Fibroblast of peridontal ligament (primary cell): ENCODE measurements around the gene PCBP4.

Experiments used
- DNase-seq: peaks from one replicate; pipeline ENCODE4 v3.0.0-alpha.2; 2010; ENCODE audit errors: extremely low read depth

The PCBP4 gene

DNA sequence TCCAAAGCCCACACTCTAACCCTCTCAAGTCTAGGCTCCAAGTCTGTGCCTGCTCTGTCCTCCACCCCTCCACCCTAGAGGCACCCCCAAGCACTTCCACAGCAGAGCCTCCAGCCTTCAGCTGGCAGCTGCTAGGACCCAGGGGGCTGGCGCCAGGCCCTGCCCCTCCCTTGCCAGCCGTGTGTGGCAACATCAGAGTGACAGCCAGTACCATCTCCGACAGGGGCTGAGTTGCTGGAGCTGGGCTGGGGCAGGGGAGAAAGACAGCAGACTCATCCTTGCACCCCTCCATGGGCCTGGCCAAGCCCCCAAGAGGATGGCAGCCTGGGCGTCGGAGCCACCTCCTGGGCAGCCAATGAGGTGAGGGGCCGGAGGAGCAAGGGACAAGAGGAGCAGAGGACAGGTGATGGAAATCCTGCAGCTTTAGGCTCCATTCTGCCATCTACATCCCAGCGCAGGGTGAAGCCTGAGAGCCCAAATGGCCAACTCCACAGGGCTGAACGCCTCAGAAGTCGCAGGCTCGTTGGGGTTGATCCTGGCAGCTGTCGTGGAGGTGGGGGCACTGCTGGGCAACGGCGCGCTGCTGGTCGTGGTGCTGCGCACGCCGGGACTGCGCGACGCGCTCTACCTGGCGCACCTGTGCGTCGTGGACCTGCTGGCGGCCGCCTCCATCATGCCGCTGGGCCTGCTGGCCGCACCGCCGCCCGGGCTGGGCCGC, 11.9 kb downstream of the PCBP4 start, which contains the start of gene GPR62:
TSS of gene GPR62 (plus strand) at position 207 of the 718 bp plus-strand sequence. CDS start at position 479, 272 bp downstream.
- no peak for DNase-seq

DNA sequence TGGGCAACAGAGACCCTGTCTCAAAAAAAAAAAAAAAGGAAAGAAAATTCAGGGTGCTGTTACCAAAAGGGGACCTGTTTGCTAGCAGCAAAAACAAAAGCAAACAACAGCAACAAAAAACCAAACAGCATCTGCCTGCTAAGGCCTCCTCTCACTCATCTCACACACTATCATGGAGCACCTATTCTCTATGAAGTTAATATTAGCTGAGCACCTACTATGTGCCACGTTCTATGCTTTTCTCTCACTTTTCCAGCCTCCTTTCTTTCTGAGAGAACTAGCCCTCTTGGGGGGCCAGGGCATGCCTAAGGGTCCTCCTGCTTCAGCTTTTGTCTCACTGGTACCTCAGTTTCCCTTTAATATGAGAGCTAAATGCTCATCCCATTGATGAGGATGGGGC, 12.5 kb downstream of the PCBP4 start:
- DNase-seq = no peak

DNA sequence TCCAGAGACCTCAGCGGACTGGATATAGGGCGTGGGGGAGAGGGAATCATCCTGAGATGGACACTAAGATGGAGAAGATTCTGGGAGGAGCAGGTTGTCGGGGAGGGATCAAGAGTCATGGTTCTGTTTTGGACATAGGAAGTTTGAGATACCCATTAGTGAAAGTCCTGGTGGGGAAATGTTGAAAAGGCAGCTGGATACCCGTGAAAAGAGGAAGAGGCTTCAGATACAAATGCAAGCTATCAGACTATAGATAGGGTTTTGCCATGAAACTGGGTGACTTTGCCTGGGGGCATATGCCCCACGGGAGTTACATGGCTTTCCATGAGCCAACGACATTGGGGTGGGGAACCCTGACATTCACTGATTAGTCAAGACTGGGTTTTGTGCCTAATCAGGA, 13.1 kb downstream of the PCBP4 start:
- DNase-seq = no peak

DNA sequence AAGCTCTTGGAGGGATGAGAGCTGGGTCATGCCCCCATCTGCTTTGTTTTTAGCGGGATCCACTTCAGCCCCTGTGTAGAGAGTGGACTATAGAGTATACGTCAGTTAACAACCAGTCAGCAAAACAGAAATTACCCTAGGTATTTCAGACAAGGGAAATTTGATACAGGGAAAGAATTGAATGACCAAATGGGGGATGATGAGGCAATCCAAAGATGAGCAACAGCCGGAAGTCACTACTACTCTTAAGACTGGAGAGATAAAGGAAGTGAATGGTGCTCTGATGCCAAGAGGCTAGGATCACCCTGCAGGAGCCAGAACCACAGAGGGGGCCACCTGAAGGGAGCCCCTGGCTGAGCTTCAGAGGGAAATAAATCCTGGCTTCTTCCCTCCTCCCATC, 13.8 kb downstream of the PCBP4 start:
- peak; percentile 75 for DNase-seq

DNA sequence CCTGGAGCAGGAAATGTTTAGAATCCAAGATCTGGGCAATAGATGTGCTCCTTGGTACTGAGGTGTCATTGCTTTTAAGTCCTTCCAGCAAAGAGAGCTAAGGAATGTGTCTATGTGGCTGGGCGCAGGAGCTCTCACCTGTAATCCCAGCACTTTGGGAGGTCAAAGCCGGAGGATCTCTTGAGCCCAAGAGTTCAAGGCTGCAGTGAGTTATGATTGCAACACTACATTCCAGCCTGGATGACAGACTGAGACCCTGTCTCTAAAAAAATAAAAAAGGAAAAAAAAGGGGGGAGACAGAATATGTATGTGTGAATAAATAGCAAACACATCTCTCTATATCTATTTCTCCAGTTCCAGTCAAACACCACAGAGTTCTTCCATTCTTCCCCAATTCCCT, 16.4 kb downstream of the PCBP4 start:
- DNase-seq = no peak

DNA sequence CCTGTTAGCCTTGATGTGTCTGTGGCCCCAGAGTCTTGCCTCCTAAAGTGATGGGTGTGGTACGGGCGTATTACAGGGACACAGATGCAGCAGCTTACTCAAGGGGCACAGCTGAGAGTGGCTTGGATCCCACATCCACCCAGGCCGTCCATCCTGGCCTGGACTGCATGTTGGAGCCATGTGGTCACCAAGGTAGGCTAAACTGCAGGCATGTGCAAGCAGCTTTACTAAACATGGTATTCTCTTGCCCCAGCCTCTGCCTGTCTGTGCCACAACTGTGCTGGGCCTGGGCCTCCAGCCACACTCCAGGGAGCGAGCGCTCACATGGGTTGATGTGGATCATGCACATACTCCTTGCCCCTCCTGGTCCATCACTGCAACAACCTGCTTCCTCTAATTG, 18.1 kb downstream of the PCBP4 start:
- DNase-seq = no peak

DNA sequence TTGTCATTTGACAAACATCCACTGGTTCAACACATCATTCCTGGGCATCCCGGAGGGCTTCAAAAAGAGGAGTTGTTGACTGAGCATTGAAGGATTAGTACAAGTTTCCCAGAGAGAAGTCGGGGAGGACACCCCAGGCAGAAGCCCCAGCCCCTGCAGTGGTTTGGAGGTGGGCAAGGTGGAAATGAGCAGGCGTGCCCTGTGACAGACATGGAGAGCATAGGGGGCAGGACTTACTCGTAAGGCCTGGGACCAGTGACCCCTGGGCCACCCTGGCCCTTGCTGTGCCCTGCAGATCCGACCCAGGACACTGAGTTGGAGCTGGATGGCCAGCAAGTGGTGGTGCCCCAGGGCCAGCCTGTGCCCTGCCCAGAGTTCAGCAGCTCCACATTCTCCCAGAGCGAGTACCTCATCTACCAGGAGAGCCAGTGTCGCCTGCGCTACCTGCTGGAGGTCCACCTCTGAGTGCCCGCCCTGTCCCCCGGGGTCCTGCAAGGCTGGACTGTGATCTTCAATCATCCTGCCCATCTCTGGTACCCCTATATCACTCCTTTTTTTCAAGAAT, 19.2 kb downstream of the PCBP4 start:
- no peak for DNase-seq

DNA sequence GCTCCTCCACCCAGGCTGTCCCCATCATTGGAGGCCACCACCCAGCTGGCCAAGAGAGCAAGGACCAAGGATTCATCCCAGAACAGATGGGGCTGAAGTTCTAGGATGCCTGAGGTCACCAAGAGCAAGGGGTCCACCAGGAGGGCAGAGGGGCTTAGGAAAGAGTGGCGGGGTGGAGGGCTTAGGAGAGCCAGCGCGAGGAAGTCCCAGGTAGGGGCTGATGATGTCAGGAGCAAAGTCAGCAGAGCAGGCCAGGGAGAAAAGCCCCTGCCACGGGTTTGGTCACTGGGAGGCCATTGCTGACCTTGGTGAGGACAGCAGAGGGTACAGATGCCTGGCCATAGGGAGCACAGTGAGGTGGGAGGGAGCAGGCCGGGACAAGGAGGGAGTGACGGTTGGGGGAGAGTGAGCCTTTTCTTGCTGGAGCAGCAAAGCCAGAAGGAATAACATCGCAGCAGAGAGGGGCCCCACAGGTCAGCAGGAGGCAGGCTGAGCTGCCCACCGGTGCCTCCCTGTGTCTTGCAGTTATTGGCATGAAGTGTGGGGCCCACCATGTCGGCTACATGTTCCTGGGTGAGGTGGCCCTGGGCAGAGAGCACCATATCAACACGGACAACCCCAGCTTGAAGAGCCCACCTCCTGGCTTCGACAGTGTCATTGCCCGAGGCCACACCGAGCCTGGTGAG, 19.9 kb downstream of the PCBP4 start:
- no peak for DNase-seq

DNA sequence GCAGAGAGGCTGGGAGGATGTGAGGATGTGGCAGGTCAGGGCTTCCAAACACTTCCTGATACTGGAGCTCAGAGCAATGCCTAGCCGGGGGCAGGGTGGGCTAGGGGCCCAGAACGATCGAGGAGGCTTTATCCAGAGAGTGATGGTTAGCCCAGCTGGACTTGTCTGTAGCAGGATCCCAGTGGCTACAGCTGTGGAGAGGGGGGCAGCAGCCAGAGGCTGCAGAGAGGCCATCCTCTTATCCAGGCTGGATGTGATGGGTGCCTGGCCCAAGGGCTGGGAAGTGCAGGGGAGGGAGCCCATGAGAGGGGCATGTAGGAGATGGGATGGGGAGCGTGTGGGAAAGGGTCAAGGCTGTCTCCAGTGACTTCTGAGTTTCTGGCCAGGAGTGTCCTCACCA, 20.5 kb downstream of the PCBP4 start:
- no peak for DNase-seq

DNA sequence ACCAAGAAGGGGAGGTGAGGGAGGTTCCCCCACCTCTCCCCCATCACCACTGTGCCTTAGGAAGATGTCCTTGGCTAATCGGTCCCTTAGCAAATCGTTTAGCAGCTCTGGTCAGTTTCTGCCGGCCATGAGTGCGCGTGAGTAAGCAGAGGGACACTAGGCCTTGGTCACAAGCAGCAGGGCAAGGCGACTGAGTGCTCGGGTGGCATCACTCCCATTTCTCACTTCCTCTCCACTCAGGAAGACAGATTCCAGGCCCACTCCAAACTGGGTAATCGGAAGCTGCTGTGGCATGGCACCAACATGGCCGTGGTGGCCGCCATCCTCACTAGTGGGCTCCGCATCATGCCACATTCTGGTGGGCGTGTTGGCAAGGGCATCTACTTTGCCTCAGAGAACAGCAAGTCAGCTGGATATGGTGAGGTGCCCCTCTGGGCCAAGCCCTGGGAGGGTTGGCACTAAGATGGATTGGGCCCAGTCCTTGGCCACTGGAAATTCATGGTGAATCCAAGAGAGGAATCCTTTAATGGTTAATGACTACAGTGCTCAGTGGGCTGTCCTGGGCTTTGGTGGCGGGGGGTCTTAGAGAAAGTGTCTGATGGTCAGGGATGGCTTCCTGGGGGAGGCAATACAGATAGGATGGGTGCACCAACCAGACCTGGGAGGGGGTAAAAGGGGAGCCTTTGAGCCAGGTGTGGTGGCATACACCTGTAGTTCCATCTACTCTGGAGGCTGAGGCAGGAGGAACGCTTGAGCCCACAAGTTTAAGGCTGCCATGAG, 21.1 kb downstream of the PCBP4 start:
- no peak for DNase-seq

DNA sequence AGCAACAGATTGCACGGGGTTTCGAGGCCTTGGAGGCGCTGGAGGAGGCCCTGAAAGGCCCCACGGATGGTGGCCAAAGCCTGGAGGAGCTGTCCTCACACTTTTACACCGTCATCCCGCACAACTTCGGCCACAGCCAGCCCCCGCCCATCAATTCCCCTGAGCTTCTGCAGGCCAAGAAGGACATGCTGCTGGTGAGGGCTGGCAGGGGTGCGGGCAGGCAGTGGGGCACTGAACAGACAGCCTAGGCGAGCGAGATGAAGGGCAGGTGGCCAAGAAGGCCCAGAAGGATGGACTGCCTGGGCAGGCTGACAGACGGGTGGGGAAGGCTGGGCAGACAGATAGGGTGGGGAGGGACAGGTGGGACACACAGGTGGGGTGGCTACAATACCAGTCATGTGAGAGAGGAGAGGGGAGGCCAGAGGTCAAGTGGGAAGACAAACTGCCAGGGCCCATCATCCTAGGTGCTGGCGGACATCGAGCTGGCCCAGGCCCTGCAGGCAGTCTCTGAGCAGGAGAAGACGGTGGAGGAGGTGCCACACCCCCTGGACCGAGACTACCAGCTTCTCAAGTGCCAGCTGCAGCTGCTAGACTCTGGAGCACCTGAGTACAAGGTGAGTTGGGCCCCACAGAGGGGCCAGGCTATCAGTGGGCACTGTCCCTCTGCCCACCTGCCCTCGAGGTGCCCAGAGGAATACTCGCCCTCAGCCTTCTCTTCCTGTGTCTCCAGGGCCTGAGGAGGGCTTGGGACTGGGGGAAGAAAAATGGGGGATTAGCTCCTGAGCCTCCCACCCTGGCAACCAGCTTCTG, 22.0 kb downstream of the PCBP4 start:
- DNase-seq = no peak

DNA sequence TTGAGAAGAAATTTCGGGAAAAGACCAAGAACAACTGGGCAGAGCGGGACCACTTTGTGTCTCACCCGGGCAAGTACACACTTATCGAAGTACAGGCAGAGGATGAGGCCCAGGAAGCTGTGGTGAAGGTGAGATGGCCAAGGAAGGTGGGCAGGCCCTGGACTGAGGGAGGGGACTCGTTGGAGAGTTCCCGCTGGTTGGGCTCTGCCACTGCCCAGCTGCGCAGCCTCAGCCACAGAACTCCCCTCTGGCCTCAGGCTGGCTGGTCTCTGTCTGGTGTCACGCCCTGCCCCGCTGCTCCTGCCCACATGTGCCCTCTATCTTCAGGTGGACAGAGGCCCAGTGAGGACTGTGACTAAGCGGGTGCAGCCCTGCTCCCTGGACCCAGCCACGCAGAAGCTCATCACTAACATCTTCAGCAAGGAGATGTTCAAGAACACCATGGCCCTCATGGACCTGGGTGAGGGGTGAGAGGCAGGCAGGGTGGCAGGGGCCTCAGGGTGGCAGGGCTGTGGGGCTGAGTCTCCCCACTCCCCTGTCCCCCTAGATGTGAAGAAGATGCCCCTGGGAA, 22.7 kb downstream of the PCBP4 start:
- no peak for DNase-seq

DNA sequence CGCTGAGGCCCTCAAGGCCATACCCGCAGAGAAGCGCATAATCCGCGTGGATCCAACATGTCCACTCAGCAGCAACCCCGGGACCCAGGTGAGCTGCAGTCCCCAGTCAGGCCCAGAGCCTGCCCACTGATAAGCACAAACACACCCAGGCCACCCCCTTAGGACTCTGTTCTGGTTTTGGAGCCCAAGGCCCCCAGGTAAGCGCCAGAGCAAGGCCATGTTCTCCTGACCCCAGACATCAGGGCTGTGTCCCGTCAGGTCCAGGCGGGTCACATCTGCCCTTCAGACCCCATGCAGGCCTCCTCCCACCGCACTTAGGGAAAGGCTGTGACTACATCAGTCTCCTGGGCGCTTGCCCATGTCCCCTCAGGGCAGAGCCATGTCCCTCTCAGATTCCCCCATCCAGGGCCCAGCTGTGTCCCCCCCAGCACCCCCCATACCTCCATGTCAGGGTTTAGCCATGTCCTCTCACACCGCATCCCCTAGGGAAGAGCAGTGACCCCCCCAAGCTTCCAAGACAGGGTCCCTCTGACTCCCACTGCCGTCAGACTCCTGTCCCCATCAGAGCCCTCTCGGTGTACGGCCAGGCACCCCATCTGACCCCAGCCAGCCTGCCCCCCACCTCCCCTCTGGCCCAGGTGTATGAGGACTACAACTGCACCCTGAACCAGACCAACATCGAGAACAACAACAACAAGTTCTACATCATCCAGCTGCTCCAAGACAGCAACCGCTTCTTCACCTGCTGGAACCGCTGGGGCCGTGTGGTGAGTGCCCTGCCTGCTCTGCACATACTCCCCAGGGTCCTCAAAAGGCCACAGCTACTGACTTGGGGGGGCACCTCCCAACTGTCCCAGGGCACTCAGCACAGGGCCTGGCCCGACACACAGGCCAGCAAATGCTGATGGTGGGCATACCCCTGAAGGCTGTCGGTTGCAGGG, 23.5 kb downstream of the PCBP4 start:
- DNase-seq = no peak

DNA sequence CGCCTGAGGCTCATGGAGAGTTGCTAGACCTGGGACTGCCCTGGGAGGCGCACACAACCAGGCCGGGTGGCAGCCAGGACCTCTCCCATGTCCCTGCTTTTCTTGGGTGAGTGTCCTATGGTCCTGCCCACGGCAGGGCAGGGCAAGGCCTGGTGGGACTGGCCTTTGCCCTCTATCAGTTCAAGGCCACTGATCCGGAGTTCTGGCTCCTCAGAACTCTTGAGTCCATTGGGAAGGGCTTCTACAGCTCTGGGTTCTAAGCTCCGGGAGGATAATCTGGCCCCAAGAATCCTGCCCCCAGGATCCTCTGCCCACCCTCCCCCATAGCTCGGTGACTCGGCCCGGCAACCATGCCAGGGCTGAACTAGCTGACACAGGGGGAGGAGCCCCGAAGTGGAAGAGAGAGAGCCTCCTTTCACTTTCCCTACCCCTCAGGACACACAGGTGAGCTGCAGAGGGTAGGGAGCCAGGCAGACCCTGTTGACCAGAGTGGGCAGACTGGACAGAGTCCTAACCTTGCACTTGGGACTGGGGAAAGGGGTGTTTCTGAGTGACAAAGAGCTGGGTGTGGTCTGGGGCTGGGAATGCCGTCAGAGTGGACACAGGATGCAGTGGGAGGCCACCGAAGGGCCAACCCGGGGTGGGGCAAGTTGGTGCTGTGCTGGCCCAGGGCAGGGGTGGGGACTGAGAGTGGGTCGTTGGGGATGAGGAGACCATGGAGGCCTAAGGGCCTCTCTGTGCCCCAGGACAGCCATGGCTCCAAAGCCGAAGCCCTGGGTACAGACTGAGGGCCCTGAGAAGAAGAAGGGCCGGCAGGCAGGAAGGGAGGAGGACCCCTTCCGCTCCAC, 24.4 kb downstream of the PCBP4 start:
- DNase-seq = peak; percentile 62

DNA sequence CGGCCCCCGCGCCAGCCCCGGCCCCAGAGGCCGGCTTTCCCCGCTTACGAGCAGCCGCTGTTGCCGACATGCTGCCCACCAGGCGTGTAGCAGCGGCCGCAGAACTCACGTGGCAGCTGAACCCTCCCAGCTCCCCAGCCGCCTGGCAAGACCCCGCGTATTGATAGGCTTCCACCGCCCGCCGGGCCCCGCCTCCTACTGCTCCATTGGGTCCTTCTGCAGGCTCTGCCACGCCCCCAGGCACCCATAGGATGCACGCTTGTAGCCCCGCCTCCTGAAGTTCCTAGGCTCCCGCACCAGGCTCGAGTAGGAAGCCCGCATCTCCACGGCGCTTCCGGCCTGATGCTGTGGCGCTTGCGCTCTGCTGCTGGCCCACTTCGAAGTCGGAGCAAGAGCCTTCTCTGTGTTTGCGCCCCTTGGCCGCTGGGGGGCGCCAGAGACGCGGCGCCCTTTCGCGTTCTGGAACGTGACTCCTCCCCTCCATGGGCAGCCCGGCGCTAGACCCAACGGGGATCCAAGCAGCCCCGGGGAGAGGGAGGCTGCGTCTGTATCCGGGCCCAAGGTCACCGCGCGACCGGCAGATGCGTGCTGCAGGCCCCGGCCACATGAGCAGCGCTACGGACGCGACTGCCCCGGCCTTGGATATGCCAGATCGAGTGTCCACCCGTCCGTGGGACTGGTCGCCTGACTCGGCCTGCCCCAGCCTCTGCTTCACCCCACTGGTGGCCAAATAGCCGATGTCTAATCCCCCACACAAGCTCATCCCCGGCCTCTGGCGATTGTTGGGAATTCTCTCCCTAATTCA, 25.3 kb downstream of the PCBP4 start, which contains the start of the genes PARP3 and RRP9:
TSS of gene PARP3 (plus strand) at position 566 of the 805 bp plus-strand sequence. CDS start 993 bp downstream, outside the sequence.
TSS of gene RRP9 (minus strand) at position 107 of the 805 bp plus-strand sequence. CDS start at position 70, 37 bp downstream.
- DNase-seq = peak; percentile 100

DNA sequence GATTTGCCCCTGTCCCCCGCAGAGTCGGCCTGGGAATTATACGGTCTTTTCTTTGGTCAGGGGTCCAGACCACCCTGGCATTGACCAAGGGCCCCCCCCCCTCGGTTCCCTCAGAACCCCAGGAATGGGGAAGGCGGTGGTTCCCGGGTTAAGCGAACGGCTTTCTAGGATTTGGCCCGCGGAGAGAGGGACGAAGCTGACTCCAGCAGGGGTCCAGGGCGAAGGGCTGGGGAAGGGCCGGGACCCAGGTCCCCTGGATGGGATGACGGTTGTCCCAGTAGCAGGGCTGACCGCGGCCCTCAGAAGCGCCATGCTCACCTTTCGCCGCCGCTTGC, 25.8 kb downstream of the PCBP4 start:
- no peak for DNase-seq

DNA sequence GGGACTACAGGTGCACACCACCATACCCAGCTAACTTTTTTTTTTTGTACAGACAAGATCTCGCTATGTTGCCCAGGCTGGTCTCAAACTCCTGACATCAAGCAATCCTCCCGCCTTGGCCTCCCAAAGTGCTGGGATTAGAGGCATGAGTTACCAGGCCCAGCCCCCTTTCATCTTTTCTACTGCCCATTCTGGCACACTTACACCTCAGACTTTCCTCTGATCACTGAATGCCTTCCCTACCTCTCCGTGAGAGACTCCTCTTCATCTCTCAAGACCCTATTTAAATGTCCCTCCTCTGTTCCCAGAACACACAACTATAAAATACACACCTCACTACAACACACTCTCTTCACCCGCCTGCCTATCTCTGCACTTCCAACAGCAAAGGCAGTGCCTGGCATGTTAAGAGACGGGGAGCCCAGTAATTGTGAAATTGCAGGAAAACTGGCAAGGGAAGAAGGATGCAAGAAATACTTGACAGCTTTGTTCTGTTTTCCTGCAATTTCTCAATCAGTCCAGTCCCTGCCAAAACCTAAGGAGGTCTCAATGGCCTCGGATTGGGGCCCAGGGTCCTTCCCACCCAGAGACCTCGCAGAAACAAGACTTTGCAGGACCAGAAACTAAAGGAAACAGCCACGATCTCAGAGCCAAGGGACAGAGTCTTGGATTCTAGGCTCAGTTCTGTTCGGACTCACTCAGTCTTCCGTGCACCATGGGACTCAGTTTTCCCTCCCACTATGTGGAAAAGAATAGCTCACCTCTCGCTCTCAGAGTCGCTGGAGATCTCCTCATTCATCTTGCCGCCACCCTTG, 26.4 kb downstream of the PCBP4 start:
- DNase-seq = peak; percentile 42
